ENCODE measurements around the gene DNAL4. TPM values are rescaled to one million over a fixed set of nuclear protein-coding genes. Genes with fewer than 3 reads are reported as not detected.

DNAL4 gene
- total RNA-seq, 1 donor from 2014 or later, result 21.3 TPM

GRCh38 chr22:38741166-38741565 is 52.8 kb downstream of the DNAL4 start:
- TF ChIP-seq CTCF (IDR thresholded peaks at IDR 0.05), result no peak

DNA sequence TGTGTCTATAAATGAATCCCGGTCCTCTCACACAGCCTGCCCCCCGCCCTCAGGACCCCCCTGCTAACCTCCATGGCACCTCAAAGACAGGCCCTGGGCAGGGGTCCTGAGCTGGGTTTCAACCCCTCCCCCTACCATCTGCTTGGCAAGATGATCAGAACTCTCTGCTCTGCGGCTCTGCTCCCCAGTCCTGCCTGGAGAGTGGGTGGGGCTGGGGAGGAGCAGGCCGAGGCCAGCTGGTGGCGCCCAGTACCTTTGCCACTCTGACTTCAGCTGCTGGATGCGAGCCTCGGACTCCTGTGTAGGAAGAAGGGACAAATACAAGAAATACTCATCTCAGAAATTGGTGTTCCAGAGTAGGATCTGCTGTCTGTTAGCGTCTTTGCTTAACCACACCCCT is 53.2 kb downstream of the DNAL4 start:
- H3K36me3 ChIP-seq, result peaks cover 100% of the 10 kb centered on the region
- no peaks in the 10 kb centered on the region for H3K27me3 ChIP-seq (ENCODE audit: low read depth)
- ATAC-seq, result no peak
- DNase-seq, result no peak
- H3K4me3 ChIP-seq, result no peak overlapping the region
- no peak for TF ChIP-seq CTCF (IDR thresholded peaks at IDR 0.05)
- no peaks in the 10 kb centered on the region for H3K9me3 ChIP-seq
- peaks cover 3% of the 10 kb centered on the region for H3K4me1 ChIP-seq
- intact Hi-C loops (cut with DNase I), result no loop called here
- H3K27ac ChIP-seq, result no peak overlapping the region

More at GRCh38 chr22:38741166-38741565, 52.8 kb downstream of the DNAL4 start:
- intact Hi-C loops (cut with DNase I), result no loop called here
- no peak for DNase-seq
- ATAC-seq, result no peak
- Histone ChIP-seq H3K27ac (no peak overlapping the region), H3K4me3 (no peak overlapping the region), H3K27me3 (ENCODE audit: low read depth) (no peaks in the 10 kb centered on the region), H3K36me3 (peaks cover 100% of the 10 kb centered on the region), H3K9me3 (no peaks in the 10 kb centered on the region), H3K4me1 (no peaks in the 10 kb centered on the region)

DNA sequence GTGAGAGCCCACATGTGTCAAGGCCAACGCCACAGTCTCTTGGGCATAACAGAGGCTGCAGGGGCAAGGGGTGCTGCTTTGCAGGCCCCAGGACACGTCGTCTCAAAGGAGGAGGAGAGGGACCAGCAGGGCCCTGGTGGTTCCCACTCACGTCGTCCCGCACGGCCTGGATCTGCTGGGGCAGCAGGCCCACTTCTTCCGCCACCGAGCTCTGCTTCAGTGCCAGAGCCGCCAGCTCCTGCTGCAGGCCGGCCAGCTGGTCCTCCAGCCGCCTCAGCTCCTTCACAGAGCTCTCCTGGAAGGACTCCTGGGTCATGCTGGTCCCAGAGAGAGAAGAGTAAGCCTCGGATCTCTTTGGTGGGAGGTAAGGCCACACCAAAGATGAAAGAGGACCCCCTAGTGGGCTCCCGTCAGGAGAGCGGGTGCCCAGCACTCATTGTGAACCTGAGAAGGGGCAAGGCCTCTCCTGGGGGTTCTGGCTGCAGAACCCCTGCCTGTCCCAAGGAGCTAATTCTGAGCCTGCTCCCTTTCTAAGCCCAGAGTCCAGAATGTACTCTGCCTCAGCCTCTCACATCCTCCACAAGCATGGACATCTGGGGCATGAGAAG is 53.7 kb downstream of the DNAL4 start:
- DNase-seq, result no peak
- H3K27ac ChIP-seq, result no peak overlapping the region
- no peaks in the 10 kb centered on the region for H3K27me3 ChIP-seq (ENCODE audit: low read depth)
- H3K4me3 ChIP-seq, result no peak overlapping the region
- no peaks in the 10 kb centered on the region for H3K9me3 ChIP-seq
- H3K4me1 ChIP-seq, result peaks cover 9% of the 10 kb centered on the region
- peaks cover 100% of the 10 kb centered on the region for H3K36me3 ChIP-seq
- no peak for ATAC-seq
- intact Hi-C loops (cut with DNase I), result no loop called here
- TF ChIP-seq CTCF (IDR thresholded peaks at IDR 0.05), result no peak

- H3K4me3 ChIP-seq, result no peak overlapping the region
- ATAC-seq (no peak), DNase-seq (no peak)
- peaks cover 14% of the 10 kb centered on the region for H3K4me1 ChIP-seq
- peaks cover 100% of the 10 kb centered on the region for H3K36me3 ChIP-seq
- H3K27ac ChIP-seq, result no peak overlapping the region
- TF ChIP-seq CTCF (IDR thresholded peaks at IDR 0.05), result no peak
- no peaks in the 10 kb centered on the region for H3K27me3 ChIP-seq (ENCODE audit: low read depth)
- H3K9me3 ChIP-seq, result no peaks in the 10 kb centered on the region
- intact Hi-C loops (cut with DNase I), result no loop called here
Measured at GRCh38 chr22:38739300-38740055, 54.5 kb downstream of the DNAL4 start.

DNA sequence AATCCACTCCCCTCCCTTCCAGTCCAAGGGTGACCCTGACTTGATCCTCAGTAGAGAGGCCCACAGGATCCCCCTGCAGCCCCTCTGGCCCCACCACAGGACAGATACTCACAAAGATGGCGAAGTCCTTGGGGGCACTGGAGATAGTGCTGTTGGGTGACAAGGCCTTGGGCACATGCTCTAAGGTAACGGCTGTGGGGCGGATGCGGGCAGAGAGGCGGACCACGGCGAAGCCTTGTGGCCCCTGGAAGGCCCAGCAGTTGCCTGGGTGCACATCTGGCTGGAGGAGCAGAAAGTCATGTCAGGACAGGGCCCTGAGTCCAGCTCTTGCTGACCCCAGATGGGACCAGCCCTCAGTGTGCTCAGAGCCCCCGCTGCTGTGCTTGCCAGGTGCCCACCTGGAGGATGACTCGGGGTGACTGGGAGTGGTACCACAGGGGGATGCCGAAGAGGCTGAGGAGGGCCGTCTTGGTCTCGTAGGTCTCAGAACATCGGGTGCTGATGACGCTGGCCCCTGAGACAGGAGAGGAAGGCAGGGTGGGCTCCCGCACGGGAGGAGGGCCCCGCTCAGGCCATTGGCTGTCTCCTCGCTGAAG is 55.4 kb downstream of the DNAL4 start:
- H3K4me1 ChIP-seq, result peaks cover 23% of the 10 kb centered on the region
- intact Hi-C loops (cut with DNase I), result no loop called here
- no peak for TF ChIP-seq CTCF (IDR thresholded peaks at IDR 0.05)
- no peak overlapping the region for H3K27ac ChIP-seq
- ATAC-seq, result no peak
- no peaks in the 10 kb centered on the region for H3K27me3 ChIP-seq (ENCODE audit: low read depth)
- H3K9me3 ChIP-seq, result no peaks in the 10 kb centered on the region
- no peak overlapping the region for H3K4me3 ChIP-seq
- peaks cover 100% of the 10 kb centered on the region for H3K36me3 ChIP-seq
- DNase-seq, result peak; percentile 29
